Common myeloid progenitor, CD34-positive (primary cell): ENCODE measurements around the gene LAMB1. TPM values are rescaled to one million over a fixed set of nuclear protein-coding genes. Genes with fewer than 3 reads are reported as not detected.

Source experiments
- CTCF ChIA-PET: fragments of 350-600 bp; sonication (Branson Sonifier 250); formaldehyde crosslinking; loops from one replicate; lab custom pipeline; 2021; ENCODE audit warnings: antibody characterized with exemption; lab: Charles Lee
- POLR2A ChIA-PET: fragments of 350-600 bp; sonication (Branson Sonifier 250); formaldehyde crosslinking; loops from one replicate; lab custom pipeline; 2021; ENCODE audit warnings: antibody characterized with exemption; lab: Charles Lee
- DNase-seq, 3 donors: peaks; one replicate each; pipeline versions ENCODE4 v3.0.0 to v3.0.0-alpha.2; 2013
- H3K27ac ChIP-seq, 2 experiments: 1 replicate in 1 of 2; 2 replicates in 1 of 2; pipeline ENCODE4 v1.7.0; 2013; ENCODE audit warnings: inconsistent platforms in 2 of 2, low read length in 2 of 2, mild to moderate bottlenecking in 2 of 2, low read depth in 1 of 2, moderate library complexity in 1 of 2; ENCODE audit not compliant: severe bottlenecking in 2 of 2, insufficient read depth in 1 of 2, poor library complexity in 1 of 2
- H3K27me3 ChIP-seq, 5 experiments: replicated peaks in 2 of 5; 1 replicate in 3 of 5; 2 replicates in 2 of 5; pipeline versions ENCODE4 v1.6.1 to v1.7.0; 2013; ENCODE audit warnings: low read length in 4 of 5, mild to moderate bottlenecking in 2 of 5, moderate library complexity in 2 of 5, inconsistent platforms in 1 of 5; ENCODE audit not compliant: insufficient read depth in 5 of 5, control insufficient read depth in 4 of 5
- H3K36me3 ChIP-seq, 4 experiments: 1 replicate in 2 of 4; 2 replicates in 2 of 4; pipeline versions ENCODE4 v1.6.1 to v1.7.0; 2013; ENCODE audit warnings: low read length in 3 of 4, control low read depth in 1 of 4, mild to moderate bottlenecking in 1 of 4; ENCODE audit not compliant: control insufficient read depth in 4 of 4, insufficient read depth in 4 of 4
- H3K4me1 ChIP-seq, 4 experiments: 1 replicate in 3 of 4; 2 replicates in 1 of 4; pipeline versions ENCODE4 v1.6.1 to v1.7.1; 2013; ENCODE audit warnings: low read length in 3 of 4, mild to moderate bottlenecking in 3 of 4, control low read depth in 1 of 4, inconsistent platforms in 1 of 4, moderate library complexity in 1 of 4; ENCODE audit not compliant: control insufficient read depth in 4 of 4, insufficient read depth in 4 of 4; ENCODE audit errors: control extremely low read depth in 1 of 4
- H3K4me3 ChIP-seq, 7 experiments: 1 replicate in 4 of 7; 2 replicates in 3 of 7; pipeline versions ENCODE4 v1.5.1 to v1.7.0; 2013; ENCODE audit warnings: mild to moderate bottlenecking in 7 of 7, low read length in 6 of 7, moderate library complexity in 6 of 7, inconsistent platforms in 2 of 7, low read depth in 2 of 7, control low read depth in 1 of 7; ENCODE audit not compliant: insufficient read depth in 4 of 7, control insufficient read depth in 1 of 7; ENCODE audit errors: extremely low read depth in 1 of 7
- H3K9me3 ChIP-seq, 5 experiments: 1 replicate in 4 of 5; 2 replicates in 1 of 5; pipeline versions ENCODE4 v1.6.1 to v1.7.1; 2013; ENCODE audit warnings: low read length in 4 of 5, mild to moderate bottlenecking in 2 of 5, inconsistent platforms in 1 of 5, low read depth in 1 of 5, moderate library complexity in 1 of 5; ENCODE audit not compliant: control insufficient read depth in 4 of 5, insufficient read depth in 2 of 5; ENCODE audit errors: control extremely low read depth in 1 of 5
- WGBS: methylation state at CpG from one replicate; pipeline ENCODE4 v1.1.5; 2013; ENCODE audit not compliant: insufficient coverage; 5-methylcytosine and 5-hydroxymethylcytosine counted together
- polyA plus RNA-seq: library from polyadenylated mRNA; unstranded; fragments of 120-200 nt; gene quantifications from one replicate; pipeline ENCODE4 v1.2.1, GENCODE V29; 2013

LAMB1 gene
- 2.4 TPM for polyA plus RNA-seq

- DNase-seq = peak in 2 of 3 donors; percentile 42 to 52
- H3K9me3 ChIP-seq = no peaks in the 10 kb centered on the region
- H3K27ac ChIP-seq = no peak within 1 kb of the TSS
- ChIA-PET CTCF (interaction anchor here (2.0 kb wide), 1 partner anchor 14 kb away, joined by 5 read pairs; no protein-coding TSS in a partner anchor), POLR2A (no interaction called here)
- under 1% methylated on average over 68 of the region's 75 CpGs for WGBS
- H3K27me3 ChIP-seq = peaks cover 4 to 91% (median 45%) of the 10 kb centered on the region in 5 experiments
- no peaks in the 10 kb centered on the region for H3K36me3 ChIP-seq
- peak within 1 kb of the TSS; percentile 23 to 80 (median 62) for H3K4me3 ChIP-seq
- H3K4me1 ChIP-seq = peaks cover 3 to 27% (median 22%) of the 10 kb centered on the region in 4 experiments
These were observed at the start of gene LAMB1 for GRCh38 chr7:108002726-108003598. TSS of gene LAMB1 (minus strand) at chr7:108003161. CDS start at chr7:108002885, 276 bp downstream.

- Histone ChIP-seq H3K27ac (no peak overlapping the region), H3K27me3 (no peaks in the 10 kb centered on the region), H3K4me1 (peaks cover 0 to 10% (median 3%) of the 10 kb centered on the region in 4 experiments), H3K36me3 (no peaks in the 10 kb centered on the region), H3K9me3 (no peaks in the 10 kb centered on the region), H3K4me3 (no peak overlapping the region)
- POLR2A ChIA-PET = no interaction called here
- CTCF ChIA-PET = no interaction called here
- DNase-seq = no peak
- no CpG with 5 or more reads among the region's 1 CpG for WGBS
These were observed 48.5 kb upstream of the LAMB1 start for GRCh38 chr7:108051454-108051853.

GRCh38 chr7:108049962-108050361 is 47.0 kb upstream of the LAMB1 start:
- Histone ChIP-seq H3K36me3 (no peaks in the 10 kb centered on the region), H3K4me3 (no peak overlapping the region), H3K9me3 (no peaks in the 10 kb centered on the region), H3K27me3 (no peaks in the 10 kb centered on the region), H3K4me1 (peaks cover 0 to 10% (median 3%) of the 10 kb centered on the region in 4 experiments), H3K27ac (no peak overlapping the region)
- DNase-seq = no peak
- POLR2A ChIA-PET = no interaction called here
- CTCF ChIA-PET = no interaction called here
- 100% methylated on average over 3 of the region's 3 CpGs for WGBS

GRCh38 chr7:108048422-108048821 is 45.5 kb upstream of the LAMB1 start:
- Histone ChIP-seq H3K27me3 (no peaks in the 10 kb centered on the region), H3K4me1 (peaks cover 0 to 10% (median 3%) of the 10 kb centered on the region in 4 experiments), H3K9me3 (no peaks in the 10 kb centered on the region), H3K27ac (no peak overlapping the region), H3K4me3 (peak overlapping the region in 1 of 7 experiments; percentile 47), H3K36me3 (no peaks in the 10 kb centered on the region)
- no CpG with 5 or more reads among the region's 3 CpGs for WGBS
- no peak for DNase-seq
- POLR2A ChIA-PET = no interaction called here
- CTCF ChIA-PET = no interaction called here

DNA sequence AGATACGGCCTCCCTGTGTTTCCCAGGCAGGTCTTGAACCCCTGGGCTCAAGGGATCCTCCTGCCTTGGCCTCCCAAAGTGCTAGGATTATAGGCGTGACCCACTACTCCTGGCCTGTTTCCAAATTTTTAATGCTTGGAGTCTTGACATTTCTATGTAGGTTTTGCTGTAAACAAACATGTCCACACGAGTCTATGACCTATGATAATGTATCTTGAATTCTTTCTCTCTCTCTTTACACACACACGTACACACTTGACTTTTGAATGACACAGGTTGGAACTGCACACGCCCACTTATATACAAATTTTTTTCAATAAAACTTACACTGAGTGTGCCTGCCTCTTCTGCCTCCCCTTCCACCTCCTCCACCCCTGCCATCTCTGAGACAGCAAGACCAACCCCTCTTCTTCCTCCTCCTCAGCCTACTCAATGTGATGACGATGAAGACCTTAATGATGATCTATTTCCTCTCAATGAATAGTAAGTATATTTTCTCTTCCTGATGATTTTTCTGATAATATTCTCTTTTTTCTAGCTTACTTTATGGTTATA is 44.1 kb upstream of the LAMB1 start:
- no peak overlapping the region for H3K27ac ChIP-seq
- WGBS = 89% methylated on average over 3 of the region's 6 CpGs
- no peaks in the 10 kb centered on the region for H3K36me3 ChIP-seq
- ChIA-PET POLR2A (no interaction called here), CTCF (no interaction called here)
- H3K9me3 ChIP-seq = no peaks in the 10 kb centered on the region
- no peak for DNase-seq
- peaks cover 0 to 10% (median 3%) of the 10 kb centered on the region in 4 experiments for H3K4me1 ChIP-seq
- no peaks in the 10 kb centered on the region for H3K27me3 ChIP-seq
- H3K4me3 ChIP-seq = no peak overlapping the region

DNA sequence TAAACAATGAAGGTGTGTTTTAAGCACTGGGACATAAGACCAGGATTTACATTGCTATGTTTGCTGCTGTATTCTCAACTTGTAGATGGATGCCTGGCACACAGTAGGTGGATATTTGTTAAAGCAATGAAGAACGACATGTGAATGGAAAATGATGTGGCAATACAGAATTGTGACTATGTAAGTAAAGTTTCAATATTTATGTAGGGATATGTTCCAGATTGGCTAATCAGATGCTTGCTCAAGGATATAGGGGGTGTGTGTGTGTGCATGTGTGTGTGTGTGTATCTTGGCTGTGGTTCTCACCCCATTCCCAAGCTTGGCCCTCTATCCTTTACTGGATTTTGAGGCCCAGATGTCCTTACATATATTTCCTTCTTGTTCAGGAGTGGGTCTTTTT is 42.7 kb upstream of the LAMB1 start:
- no peak overlapping the region for H3K4me3 ChIP-seq
- no peaks in the 10 kb centered on the region for H3K36me3 ChIP-seq
- no peaks in the 10 kb centered on the region for H3K27me3 ChIP-seq
- no peak for DNase-seq
- POLR2A ChIA-PET = no interaction called here
- 100% methylated on average over 1 of the region's 1 CpG for WGBS
- CTCF ChIA-PET = no interaction called here
- peaks cover 0 to 10% (median 3%) of the 10 kb centered on the region in 4 experiments for H3K4me1 ChIP-seq
- H3K9me3 ChIP-seq = no peaks in the 10 kb centered on the region
- H3K27ac ChIP-seq = no peak overlapping the region

DNA sequence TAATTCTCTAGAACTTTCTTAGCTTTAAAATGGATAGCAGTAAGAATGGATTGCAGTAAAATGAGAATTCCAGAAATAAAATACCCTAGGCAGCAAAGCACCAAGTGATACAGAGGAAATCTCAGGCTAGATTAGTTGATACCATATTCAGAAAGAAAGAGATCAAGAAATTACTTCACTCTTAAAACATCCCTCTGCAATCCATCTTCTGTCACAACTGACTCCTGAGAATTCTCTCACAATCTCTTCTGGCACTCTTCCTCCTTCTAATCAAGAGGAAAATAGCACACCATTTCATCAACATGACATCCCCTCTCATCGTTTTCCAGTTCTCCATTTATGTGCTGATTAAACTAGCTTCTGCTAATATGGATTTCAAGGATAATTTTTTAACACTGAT is 42.2 kb upstream of the LAMB1 start:
- DNase-seq = no peak
- Histone ChIP-seq H3K27ac (no peak overlapping the region), H3K9me3 (no peaks in the 10 kb centered on the region), H3K36me3 (no peaks in the 10 kb centered on the region), H3K4me1 (peaks cover 0 to 10% (median 3%) of the 10 kb centered on the region in 4 experiments), H3K27me3 (no peaks in the 10 kb centered on the region), H3K4me3 (no peak overlapping the region)
- CTCF ChIA-PET = no interaction called here
- no CpG with 5 or more reads among the region's 1 CpG for WGBS
- POLR2A ChIA-PET = interaction anchor here (0.6 kb wide), 1 partner anchor 420 kb away, joined by 3 read pairs; no protein-coding TSS in a partner anchor
